ENCODE results near the gene VAV2. TPM values are rescaled to one million over a fixed set of nuclear protein-coding genes. Genes with fewer than 3 reads are reported as not detected.

VAV2 gene
- total and polyA plus RNA-seq, 2 experiments from 2014 or later = 8.1 to 28.9 TPM

DNA sequence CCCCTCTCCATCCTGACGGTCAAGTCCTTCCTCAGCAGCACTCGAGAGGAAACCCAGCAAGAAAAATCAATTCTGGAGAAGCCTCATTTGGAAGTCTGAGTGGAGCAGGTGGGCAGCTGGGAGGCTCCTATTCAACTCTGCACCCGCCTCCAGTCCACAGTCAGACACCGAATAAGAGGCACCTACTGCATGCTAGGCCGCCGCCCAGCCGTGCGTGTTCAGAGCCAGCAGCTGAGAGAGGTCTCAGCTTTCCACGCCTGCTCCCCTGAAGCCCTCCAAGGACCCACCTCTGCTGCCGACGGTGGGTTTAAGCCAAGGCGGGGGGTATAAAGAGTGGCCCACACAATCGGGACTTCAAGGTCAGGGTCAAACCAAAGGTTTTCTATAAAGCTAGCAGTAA is 41.9 kb downstream of the VAV2 start:
- Histone ChIP-seq H3K4me1 (ENCODE audit: insufficient read depth) (no peaks in the 10 kb centered on the region), H2AFZ (no peak overlapping the region), H3K79me2 (replicated peaks; ENCODE audit: insufficient read depth) (peaks cover 79% of the 10 kb centered on the region), H3K27me3 (ENCODE audit: insufficient read depth) (no peaks in the 10 kb centered on the region), H3K27ac (ENCODE audit: low read depth) (no peak overlapping the region), H3F3A (replicated peaks; ENCODE audit: low read depth) (no peaks in the 10 kb centered on the region), H3K4me3 (no peak overlapping the region), H3K9me2 (ENCODE audit: insufficient read depth) (no peaks in the 10 kb centered on the region), H4K20me1 (replicated peaks; ENCODE audit: insufficient read depth) (no peaks in the 10 kb centered on the region; the same call in none of the 2 replicates), H3K36me3 (ENCODE audit: insufficient read depth) (no peaks in the 10 kb centered on the region; the same call in 1 of the 2 replicates), H3K4me2 (no peak overlapping the region)
- no peaks in the 10 kb centered on the region for H3K9me3 Mint-ChIP-seq
- no peaks in the 10 kb centered on the region for H3K36me3 Mint-ChIP-seq (ENCODE audit: low read depth)
- H3K27ac Mint-ChIP-seq = peak overlapping the region; percentile 84; the same call in 1 of the 2 replicates
- ATAC-seq (no peak), DNase-seq (ENCODE audit: low spot score) (no peak)
- H3K4me3 Mint-ChIP-seq = no peak overlapping the region
- TF ChIP-seq, protein P1, sequence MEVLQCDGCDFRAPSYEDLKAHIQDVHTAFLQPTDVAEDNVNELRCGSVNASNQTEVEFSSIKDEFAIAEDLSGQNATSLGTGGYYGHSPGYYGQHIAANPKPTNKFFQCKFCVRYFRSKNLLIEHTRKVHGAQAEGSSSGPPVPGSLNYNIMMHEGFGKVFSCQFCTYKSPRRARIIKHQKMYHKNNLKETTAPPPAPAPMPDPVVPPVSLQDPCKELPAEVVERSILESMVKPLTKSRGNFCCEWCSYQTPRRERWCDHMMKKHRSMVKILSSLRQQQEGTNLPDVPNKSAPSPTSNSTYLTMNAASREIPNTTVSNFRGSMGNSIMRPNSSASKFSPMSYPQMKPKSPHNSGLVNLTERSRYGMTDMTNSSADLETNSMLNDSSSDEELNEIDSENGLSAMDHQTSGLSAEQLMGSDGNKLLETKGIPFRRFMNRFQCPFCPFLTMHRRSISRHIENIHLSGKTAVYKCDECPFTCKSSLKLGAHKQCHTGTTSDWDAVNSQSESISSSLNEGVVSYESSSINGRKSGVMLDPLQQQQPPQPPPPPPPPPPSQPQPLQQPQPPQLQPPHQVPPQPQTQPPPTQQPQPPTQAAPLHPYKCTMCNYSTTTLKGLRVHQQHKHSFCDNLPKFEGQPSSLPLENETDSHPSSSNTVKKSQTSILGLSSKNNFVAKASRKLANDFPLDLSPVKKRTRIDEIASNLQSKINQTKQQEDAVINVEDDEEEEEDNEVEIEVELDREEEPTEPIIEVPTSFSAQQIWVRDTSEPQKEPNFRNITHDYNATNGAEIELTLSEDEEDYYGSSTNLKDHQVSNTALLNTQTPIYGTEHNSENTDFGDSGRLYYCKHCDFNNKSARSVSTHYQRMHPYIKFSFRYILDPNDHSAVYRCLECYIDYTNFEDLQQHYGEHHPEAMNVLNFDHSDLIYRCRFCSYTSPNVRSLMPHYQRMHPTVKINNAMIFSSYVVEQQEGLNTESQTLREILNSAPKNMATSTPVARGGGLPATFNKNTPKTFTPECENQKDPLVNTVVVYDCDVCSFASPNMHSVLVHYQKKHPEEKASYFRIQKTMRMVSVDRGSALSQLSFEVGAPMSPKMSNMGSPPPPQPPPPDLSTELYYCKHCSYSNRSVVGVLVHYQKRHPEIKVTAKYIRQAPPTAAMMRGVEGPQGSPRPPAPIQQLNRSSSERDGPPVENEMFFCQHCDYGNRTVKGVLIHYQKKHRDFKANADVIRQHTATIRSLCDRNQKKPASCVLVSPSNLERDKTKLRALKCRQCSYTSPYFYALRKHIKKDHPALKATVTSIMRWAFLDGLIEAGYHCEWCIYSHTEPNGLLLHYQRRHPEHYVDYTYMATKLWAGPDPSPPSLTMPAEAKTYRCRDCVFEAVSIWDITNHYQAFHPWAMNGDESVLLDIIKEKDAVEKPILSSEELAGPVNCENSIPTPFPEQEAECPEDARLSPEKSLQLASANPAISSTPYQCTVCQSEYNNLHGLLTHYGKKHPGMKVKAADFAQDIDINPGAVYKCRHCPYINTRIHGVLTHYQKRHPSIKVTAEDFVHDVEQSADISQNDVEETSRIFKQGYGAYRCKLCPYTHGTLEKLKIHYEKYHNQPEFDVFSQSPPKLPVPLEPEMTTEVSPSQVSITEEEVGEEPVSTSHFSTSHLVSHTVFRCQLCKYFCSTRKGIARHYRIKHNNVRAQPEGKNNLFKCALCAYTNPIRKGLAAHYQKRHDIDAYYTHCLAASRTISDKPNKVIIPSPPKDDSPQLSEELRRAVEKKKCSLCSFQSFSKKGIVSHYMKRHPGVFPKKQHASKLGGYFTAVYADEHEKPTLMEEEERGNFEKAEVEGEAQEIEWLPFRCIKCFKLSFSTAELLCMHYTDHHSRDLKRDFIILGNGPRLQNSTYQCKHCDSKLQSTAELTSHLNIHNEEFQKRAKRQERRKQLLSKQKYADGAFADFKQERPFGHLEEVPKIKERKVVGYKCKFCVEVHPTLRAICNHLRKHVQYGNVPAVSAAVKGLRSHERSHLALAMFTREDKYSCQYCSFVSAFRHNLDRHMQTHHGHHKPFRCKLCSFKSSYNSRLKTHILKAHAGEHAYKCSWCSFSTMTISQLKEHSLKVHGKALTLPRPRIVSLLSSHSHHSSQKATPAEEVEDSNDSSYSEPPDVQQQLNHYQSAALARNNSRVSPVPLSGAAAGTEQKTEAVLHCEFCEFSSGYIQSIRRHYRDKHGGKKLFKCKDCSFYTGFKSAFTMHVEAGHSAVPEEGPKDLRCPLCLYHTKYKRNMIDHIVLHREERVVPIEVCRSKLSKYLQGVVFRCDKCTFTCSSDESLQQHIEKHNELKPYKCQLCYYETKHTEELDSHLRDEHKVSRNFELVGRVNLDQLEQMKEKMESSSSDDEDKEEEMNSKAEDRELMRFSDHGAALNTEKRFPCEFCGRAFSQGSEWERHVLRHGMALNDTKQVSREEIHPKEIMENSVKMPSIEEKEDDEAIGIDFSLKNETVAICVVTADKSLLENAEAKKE (CRISPR knock-in tag; IDR thresholded peaks at IDR 0.05) = no peak
- TF ChIP-seq JUNB (IDR thresholded peaks at IDR 0.05; ENCODE audit: unreplicated experiment) = no peak
- no peak for TF ChIP-seq STAT1 (IDR thresholded peaks at IDR 0.05; ENCODE audit: unreplicated experiment)
- H3K27me3 Mint-ChIP-seq (ENCODE audit: insufficient read depth, low read depth, poor library complexity) = peaks cover 22% of the 10 kb centered on the region
- H3K4me1 Mint-ChIP-seq = peaks cover 29% of the 10 kb centered on the region

DNA sequence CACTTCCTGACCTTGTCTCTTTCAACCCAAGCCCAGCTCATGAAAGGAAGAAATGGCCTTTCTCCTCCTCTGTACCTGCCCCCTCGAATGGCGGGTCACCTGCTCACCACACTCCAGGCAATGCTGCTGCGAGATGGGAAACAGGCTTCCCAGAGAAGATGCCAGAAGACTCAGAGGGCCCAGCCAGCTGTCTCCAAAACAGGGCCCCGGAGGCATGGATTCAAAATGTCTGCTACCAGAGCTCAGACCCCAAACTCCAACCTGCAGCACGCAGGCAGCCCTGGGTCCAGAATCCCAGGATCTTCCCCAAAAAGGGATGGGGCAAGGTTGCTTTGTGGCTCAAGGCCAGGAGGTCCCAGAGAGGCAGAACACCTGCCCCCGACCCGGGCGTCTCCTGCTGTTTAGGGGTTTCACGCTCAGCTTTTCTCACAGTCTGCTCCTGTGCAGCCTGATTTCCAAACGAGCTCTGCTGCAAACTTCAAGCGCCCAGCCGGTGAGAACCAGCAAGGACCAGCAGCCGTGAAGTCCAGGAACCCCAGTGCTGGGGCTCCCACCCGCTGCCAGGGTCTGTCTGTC is 42.5 kb downstream of the VAV2 start:
- no peaks in the 10 kb centered on the region for H3K9me2 ChIP-seq (ENCODE audit: insufficient read depth)
- no peak overlapping the region for H3K4me3 Mint-ChIP-seq
- ATAC-seq (no peak), DNase-seq (ENCODE audit: low spot score) (no peak)
- no peak overlapping the region for H3K4me3 ChIP-seq
- H3K79me2 ChIP-seq (replicated peaks; ENCODE audit: insufficient read depth) = peaks cover 79% of the 10 kb centered on the region
- H3K4me1 ChIP-seq (ENCODE audit: insufficient read depth) = no peaks in the 10 kb centered on the region
- H2AFZ ChIP-seq = no peak overlapping the region
- H4K20me1 ChIP-seq (replicated peaks; ENCODE audit: insufficient read depth) = no peaks in the 10 kb centered on the region; the same call in none of the 2 replicates
- H3K27me3 ChIP-seq (ENCODE audit: insufficient read depth) = no peaks in the 10 kb centered on the region
- H3K9me3 Mint-ChIP-seq = no peaks in the 10 kb centered on the region
- peaks cover 24% of the 10 kb centered on the region for H3K4me1 Mint-ChIP-seq
- no peak overlapping the region for H3K27ac ChIP-seq (ENCODE audit: low read depth)
- H3F3A ChIP-seq (replicated peaks; ENCODE audit: low read depth) = no peaks in the 10 kb centered on the region
- H3K27ac Mint-ChIP-seq = peak overlapping the region; percentile 83; the same call in 1 of the 2 replicates
- peaks cover 19% of the 10 kb centered on the region for H3K27me3 Mint-ChIP-seq (ENCODE audit: insufficient read depth, low read depth, poor library complexity)
- H3K36me3 ChIP-seq (ENCODE audit: insufficient read depth) = no peaks in the 10 kb centered on the region; the same call in 1 of the 2 replicates
- H3K4me2 ChIP-seq = no peak overlapping the region
- H3K36me3 Mint-ChIP-seq (ENCODE audit: low read depth) = no peaks in the 10 kb centered on the region
- TF ChIP-seq, protein P2, sequence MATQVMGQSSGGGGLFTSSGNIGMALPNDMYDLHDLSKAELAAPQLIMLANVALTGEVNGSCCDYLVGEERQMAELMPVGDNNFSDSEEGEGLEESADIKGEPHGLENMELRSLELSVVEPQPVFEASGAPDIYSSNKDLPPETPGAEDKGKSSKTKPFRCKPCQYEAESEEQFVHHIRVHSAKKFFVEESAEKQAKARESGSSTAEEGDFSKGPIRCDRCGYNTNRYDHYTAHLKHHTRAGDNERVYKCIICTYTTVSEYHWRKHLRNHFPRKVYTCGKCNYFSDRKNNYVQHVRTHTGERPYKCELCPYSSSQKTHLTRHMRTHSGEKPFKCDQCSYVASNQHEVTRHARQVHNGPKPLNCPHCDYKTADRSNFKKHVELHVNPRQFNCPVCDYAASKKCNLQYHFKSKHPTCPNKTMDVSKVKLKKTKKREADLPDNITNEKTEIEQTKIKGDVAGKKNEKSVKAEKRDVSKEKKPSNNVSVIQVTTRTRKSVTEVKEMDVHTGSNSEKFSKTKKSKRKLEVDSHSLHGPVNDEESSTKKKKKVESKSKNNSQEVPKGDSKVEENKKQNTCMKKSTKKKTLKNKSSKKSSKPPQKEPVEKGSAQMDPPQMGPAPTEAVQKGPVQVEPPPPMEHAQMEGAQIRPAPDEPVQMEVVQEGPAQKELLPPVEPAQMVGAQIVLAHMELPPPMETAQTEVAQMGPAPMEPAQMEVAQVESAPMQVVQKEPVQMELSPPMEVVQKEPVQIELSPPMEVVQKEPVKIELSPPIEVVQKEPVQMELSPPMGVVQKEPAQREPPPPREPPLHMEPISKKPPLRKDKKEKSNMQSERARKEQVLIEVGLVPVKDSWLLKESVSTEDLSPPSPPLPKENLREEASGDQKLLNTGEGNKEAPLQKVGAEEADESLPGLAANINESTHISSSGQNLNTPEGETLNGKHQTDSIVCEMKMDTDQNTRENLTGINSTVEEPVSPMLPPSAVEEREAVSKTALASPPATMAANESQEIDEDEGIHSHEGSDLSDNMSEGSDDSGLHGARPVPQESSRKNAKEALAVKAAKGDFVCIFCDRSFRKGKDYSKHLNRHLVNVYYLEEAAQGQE (IDR thresholded peaks at IDR 0.05; ENCODE audit: unreplicated experiment) = no peak
- TF ChIP-seq, protein P3, sequence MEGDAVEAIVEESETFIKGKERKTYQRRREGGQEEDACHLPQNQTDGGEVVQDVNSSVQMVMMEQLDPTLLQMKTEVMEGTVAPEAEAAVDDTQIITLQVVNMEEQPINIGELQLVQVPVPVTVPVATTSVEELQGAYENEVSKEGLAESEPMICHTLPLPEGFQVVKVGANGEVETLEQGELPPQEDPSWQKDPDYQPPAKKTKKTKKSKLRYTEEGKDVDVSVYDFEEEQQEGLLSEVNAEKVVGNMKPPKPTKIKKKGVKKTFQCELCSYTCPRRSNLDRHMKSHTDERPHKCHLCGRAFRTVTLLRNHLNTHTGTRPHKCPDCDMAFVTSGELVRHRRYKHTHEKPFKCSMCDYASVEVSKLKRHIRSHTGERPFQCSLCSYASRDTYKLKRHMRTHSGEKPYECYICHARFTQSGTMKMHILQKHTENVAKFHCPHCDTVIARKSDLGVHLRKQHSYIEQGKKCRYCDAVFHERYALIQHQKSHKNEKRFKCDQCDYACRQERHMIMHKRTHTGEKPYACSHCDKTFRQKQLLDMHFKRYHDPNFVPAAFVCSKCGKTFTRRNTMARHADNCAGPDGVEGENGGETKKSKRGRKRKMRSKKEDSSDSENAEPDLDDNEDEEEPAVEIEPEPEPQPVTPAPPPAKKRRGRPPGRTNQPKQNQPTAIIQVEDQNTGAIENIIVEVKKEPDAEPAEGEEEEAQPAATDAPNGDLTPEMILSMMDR (conservative IDR thresholded peaks at IDR 0.05; ENCODE audit: low read depth in 2 of 2) = no peak
- no peak for TF ChIP-seq EZH2 (IDR thresholded peaks at IDR 0.05; ENCODE audit: low read depth, unreplicated experiment)
- TF ChIP-seq NANOG (IDR thresholded peaks at IDR 0.05; ENCODE audit: borderline replicate concordance) = no peak
- TF ChIP-seq POLR2AphosphoS5 (IDR thresholded peaks at IDR 0.05; ENCODE audit: low read depth) = no peak
- no peak for TF ChIP-seq STAT1 (IDR thresholded peaks at IDR 0.05; ENCODE audit: unreplicated experiment)
- no peak for TF ChIP-seq ZNF331 (CRISPR knock-in tag; IDR thresholded peaks at IDR 0.05; ENCODE audit: low read depth)

Measured in GM23338 (cell line).